Measurements from ENCODE around the gene MARK3.

Gene MARK3

GRCh38 chr14:103541709-103542604, 156.7 kb downstream of the MARK3 start:
- DNase-seq = no peak

DNA sequence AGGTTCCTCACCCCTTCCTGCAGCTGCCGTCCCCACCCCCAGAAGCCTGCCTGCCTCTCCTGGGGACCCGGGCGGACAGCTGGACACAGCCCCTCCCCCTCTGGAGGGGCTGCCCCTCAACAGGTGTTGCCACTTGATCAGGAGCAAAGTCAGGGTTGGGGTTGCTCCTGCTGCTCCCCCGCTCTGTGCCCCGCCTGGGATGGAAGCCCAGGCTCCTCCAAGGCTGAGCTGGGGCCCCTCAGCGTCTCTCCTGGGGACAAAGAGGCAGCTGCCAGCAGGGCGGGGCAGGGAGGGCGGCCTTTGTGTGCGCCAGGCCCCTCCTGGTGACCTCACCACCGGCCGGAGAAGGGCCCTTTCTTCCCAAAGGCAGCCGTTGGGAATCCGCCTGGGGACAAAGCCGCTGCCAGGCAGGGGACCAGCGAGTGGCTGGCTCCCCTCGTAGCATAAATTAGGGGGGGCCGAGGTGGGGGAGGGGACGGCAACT, 157.4 kb downstream of the MARK3 start:
- no peak for DNase-seq

DNA sequence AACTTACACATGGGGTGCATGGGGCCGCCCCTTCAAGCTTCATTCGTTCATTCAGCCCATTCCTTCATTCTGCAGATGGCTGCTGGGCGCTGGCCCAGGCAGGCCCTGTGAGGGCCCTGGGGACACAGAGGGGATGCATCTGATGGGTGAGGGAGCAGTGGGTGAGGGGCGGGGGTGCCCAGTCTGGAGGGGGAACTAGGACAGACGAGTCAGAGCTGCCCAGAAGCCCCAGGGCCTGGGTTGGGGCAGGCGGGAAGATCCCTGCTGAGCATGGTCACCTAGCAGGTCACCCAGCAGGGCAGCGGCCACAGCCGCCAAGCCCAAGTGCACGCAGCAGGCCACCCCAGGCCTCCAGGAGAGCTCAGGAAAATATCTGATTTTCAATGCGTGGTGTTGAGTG, 157.9 kb downstream of the MARK3 start:
- no peak for DNase-seq

DNA sequence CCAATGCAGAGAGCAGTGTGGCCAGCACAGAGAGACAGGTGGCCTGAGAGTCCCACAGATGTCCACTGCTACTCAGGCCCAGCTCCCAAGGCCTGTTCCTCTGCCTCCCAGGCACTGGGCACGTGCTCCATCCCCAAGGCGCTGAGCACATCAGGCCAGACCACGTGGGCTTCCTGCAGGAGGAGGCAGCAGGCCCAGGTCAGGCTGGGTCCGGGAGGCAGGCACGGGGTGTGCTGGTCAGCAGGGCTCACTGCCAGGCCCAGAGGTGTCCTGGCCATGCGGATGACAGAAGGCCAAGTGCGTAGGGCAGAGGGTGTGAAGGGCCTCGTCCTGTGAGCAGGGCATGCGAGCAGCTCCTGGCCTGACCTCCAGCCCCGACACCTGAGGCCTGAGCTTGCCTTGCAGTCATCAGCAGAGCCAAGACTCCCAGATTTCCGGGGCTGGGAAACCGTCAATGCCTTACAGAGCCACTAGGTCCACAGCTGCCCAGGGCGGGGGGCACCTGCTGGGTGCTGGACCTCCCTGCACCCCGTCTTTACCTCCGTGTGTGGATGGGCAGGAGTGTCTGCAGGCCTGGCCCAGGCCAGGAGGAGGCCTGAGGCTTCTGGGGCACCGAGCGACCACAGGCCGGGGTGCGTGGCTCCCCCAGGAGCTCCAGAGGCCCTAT, 158.6 kb downstream of the MARK3 start:
- DNase-seq = no peak

DNA sequence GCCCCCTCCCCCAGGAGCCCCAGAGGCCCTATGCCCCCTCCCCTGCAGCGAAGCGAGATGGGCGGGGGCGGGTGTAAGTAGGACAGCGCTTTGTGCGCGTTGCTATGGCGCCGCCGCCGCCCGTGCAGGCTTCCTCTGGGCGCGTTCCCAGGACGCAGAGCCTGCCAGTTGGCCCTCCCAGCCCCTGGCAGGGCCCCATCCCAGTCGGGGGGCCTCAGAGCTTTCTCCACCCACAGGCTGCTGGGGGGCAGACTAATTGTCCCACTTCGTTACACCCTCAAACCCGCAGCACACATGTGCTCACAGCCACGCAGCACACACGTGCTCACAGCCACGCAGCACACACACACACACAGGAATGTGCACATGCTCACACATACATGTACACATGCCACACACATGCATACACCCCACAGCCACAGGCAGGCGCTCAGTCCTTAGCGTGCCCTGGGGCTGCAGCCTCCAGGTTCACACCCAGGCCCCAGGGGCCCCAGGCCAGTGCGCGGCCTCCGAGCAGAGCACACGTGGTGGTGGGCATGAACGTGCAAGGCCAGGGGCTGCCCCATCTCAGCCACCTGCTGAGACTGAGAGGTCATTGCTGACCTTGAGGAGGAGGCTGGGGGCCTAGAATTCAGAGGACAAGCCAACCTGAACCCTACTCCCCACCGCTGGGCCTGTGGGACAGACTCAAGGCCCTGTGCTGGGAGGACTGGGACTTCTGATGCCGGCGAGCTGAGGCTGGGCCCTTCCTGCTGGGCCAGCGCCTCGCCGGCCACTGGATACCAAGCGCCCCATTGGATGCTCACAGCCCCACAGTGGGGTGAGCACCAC, 159.4 kb downstream of the MARK3 start:
- no peak for DNase-seq

- DNase-seq = no peak
These were observed 160.2 kb downstream of the MARK3 start for GRCh38 chr14:103545219-103545914.

DNA sequence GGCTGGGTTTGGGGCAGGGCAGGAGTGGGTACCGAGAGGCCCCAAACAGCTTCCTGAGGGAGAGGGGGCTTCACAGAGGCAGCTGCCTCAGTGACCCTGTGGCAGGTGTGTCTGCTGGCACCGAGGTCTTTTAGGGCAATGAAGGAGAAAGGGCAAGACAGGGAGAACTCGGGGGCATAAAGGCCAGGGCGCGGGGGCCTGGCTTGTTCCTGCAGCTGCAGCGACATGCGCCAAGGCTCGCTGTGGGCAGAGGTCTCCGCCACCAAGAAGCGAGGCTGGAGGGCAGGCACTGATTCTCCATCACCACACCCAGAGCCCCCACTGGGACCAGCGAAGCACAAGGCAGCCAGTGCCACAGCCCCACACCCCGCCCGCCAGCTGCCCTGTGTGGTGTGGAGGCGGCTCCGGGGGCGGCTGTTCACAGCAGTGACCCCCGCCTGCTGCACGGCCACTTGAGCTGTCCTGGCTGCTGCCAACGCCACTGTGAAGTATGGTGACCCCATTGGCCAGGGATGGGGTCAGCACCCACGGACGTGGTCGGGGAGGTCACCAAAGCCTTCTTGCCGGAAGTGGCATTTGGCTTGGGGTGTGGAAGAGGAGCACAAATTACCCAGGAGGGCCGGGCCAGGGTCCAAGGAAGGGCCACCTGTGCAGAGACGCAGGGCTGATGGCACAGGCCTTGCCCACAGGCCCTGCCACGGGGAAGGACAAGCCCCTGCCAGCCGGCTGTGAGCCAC, 160.9 kb downstream of the MARK3 start:
- peak; percentile 27 for DNase-seq

DNA sequence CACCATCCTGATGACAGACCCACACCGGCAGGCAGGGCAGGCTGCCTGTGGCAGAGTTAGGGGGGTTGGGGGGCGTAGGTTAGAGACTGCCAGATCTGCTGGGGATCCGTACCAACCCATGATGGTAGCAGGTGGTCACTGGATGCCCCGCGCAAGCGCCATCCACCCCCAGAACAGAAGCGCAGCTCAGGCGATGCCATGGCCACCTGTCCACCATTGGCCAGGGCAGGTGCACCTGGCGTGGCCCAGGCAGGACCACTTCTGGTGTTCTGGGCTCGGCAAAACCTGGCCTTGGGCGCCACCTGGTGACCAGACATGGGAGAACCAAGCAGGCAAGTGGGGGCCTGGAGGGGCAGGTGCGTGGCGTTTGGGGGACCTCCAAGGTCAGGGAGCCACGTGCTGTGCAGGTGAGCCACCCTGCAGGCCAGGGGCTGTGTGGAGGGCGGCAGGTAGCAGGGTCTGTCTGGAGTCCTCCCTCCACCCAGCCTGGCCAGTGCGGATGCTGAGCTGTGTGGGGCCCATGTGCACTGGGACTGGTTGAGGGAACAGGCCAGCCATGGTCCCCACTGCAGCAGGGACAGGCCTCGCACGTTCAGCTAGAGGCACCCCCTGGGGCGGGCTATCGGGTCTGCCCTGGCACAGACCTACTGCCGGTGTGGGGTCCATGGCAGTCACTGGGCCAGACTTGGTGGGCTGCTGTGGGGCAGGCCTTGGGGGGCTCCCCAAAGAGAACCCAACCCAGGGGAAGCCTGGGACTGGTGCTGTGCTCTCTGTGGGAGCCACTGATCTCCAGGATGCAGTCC, 161.6 kb downstream of the MARK3 start:
- DNase-seq = peak; percentile 94

DNA sequence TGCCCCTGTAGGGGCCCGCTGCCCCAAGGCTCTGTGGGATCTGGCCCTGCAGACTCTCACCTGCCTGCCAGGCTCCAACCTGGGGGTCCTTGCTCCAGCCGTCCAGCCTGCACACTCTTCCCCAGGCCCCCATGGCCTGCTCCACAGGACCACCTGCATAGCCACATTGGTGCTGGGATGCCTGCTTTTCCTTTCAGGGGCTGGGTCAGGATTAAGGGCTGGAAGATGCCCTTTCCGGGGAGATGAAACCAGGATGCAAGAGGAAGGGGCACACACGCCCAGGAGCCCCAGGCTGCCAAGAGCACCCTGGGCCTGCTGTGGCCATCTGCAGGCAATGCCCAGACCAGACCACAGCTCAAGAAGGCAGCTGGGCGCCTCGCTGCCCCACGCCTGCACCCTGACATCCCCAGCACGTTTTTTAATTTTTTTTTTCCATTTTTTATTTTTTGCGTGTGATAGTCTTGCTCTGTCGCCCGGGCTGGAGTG, 162.3 kb downstream of the MARK3 start:
- DNase-seq = no peak

GRCh38 chr14:103547941-103548462, 162.8 kb downstream of the MARK3 start:
- DNase-seq = no peak

GRCh38 chr14:103548463-103549351, 163.5 kb downstream of the MARK3 start:
- no peak for DNase-seq

DNA sequence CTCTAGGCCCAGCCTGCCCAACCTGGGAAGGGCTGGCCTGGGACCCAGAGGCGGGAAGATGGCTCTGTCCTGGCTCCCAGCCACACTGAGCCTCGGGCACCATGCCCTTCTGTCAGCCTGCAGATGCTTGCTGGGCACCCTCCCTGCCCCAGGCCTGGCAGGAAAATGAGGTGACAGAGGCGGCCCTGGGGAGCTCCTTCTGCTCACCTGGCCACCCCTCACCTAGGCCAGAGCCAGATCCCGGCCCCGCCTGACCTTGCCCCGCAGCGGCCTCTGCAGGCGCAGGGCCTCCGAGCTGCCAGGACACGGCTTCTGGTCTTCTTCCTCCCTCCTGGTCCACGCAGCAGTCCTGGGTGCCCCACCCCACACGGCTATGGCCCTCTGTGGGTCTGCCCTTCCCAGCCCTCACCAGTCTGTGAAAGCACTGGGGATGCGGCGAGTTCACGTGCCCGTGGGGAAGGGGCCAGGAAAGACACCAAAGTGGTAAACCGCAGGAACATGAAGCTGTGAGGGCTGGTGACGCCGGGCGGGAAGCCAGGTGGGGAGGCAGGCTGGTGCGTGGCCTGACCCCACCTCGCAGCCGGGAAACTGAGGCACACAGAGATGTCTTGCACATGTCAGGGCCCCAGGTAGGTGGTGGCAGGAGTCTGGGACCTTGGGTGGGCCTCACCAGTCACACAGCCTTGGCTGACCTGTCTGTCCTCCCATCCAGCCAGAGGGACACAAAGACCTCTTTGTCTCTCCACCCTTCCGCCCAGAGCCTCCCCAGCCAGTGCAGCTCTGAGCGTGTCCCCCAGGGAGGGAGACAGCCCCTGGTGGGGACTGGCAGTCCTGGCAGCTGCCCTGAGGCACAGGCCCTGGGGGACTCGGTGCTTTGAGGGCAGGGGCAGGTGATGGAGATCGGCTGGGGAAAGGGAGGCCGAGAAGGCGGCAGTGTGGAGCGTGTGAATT, 164.4 kb downstream of the MARK3 start:
- peak; percentile 32 for DNase-seq

DNA sequence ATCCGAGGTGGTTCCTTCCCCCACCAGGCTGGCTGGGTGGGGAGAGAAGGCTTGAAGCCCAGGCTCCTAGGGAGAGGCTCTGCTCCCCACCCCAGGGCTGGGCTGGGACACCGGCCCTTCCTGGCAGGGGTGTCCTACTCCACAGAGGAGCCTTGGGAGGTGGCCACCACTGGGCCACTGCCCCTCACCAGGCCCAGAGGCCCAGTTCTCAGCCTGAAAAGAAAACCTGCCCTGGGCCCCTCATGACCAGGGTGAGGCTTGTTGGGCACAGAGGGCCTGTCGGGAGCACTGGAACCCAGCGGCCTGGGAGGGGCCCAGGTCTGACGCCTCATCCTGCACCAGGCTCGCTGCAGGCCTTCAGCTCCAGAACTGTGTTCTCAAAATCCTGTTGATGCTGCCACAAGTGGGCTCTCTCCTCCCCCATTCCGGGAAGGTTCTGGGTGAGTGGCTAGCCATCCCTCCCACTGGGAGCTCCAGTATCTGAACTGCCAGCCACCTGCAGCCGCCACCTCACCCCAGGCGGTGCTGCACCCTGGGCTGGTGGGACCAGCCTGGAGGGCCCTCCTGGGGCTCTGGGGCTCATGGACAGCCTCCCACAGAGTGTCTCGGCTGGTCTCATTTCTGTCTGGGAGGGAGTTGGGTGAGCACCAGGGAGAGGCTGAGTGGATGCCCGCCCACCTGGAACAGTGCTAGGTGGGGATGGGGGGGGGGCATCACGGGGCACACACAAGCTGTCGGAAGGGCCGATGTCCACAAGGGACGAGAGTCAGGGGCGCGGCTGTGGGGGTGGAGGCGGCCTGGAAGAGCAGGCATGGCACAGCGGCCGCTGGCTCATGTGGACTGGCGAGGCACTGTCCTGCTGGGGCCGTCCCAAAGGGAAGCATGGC, 165.5 kb downstream of the MARK3 start:
- no peak for DNase-seq

DNA sequence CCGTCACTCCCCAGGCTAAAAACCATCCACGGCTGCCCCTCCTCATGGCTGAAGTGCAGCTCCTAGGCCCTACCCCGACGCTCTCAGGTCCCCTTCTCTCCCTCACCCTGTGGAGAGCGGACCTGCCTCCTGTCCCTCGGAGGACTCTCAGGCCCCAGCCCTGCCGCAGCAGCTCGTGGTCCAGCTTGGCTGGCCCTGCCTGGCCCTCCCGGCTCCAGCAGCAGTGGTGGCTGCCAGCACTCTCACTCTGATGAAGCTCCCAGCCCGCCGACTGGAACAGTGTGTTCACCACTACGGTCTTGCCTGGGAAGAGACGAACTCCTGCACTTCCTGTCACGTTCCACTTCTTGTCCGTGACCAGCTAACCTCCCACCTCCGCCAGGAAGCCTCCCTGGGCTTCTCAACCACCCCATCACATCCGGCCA, 166.1 kb downstream of the MARK3 start:
- DNase-seq = no peak

DNA sequence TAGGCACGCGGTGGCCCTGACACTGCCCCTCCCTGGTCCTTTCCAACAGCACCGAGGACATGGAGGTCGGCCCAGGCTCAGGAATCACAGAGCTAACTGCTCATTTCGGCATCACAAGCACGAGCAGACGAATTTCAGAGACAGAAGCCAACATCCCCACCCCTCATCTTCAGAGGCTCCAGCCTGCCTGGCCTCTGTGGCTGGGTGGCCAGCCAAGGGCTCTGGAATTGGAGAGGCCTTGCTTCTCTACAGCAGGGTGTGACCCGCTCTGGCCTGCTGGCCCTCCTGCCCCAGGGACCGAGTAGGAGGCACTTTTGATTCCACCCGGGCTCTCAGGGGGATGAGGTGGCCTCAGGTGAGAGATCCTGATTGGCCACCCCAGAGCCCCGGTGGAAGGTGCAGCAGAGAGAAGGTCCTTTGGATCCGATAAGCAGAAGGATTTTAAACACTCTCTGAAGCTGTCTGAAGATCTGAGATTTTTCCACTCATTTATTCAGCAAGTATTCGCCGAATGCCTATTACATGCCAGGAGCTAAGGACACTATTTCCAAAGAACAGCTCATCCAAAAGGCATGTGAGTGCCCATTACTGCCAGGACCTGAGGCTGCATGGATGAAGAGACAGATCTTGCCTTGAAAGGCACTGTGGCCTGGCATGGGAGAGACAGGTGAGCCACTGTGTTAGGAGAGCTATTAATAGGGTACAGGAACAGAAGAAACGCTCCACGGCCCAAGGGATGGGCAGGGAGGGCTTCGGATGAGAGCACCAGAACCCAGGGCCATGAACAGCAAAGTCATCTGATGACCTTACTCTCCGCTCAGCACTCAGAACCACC, 167.0 kb downstream of the MARK3 start:
- DNase-seq = no peak

DNA sequence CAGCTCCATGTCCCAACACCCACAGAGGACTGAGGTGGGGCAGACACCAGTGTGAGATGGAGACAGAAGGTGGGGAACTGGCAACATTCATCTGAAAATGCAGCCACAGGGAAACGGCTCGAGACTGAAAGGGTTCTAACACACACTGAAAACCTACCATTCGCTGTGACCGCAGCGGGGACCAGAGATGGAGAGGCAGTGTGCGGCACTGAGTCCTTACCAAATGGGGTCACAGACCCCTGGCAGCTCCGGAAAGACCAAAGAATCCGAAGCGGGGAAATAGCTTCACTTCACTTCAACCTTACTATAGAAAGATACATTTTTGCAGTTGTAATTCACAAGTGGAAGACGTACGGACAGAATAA, 167.6 kb downstream of the MARK3 start:
- DNase-seq = no peak

Data from 8988T (cell line).